ENCODE data around the gene FAM76A.
A peak's percentile ranks its signal among the peaks of the same experiment; 100 is the strongest.
"Not testable (repeated sequence)": the region's sequence is repeated elsewhere in the genome, so short reads cannot be mapped to it uniquely, and the experiment has no call there.

Gene FAM76A

GRCh38 chr1:27725374-27726172 lies at the start of gene FAM76A:
FAM76A (plus strand) TSS chr1:27725961; CDS start chr1:27726081, 120 bp downstream.
- peak within 1 kb of the TSS; percentile 95 for H3K27ac Mint-ChIP-seq
- H3K9me3 Mint-ChIP-seq = no peaks in the 10 kb centered on the region
- H3K4me3 Mint-ChIP-seq = peak within 1 kb of the TSS; percentile 88
- peaks cover 19% of the 10 kb centered on the region for H3K4me1 Mint-ChIP-seq (ENCODE audit: low read depth)
- H3K27me3 Mint-ChIP-seq (ENCODE audit: low read depth) = no peaks in the 10 kb centered on the region
- H3K36me3 Mint-ChIP-seq (ENCODE audit: low read depth) = peaks cover 12% of the 10 kb centered on the region

GRCh38 chr1:27676410-27676809 lies 49.4 kb upstream of the FAM76A start:
- peaks cover 19% of the 10 kb centered on the region for H3K9me3 Mint-ChIP-seq
- H3K36me3 Mint-ChIP-seq (ENCODE audit: low read depth) = peaks cover 1% of the 10 kb centered on the region
- no peaks in the 10 kb centered on the region for H3K27me3 Mint-ChIP-seq (ENCODE audit: low read depth)
- peaks cover 10% of the 10 kb centered on the region for H3K4me1 Mint-ChIP-seq (ENCODE audit: low read depth)
- H3K27ac Mint-ChIP-seq = no peak overlapping the region
- H3K4me3 Mint-ChIP-seq = no peak overlapping the region

- Mint-ChIP-seq H3K4me1 (ENCODE audit: low read depth) (no peaks in the 10 kb centered on the region), H3K9me3 (peaks cover 28% of the 10 kb centered on the region), H3K27me3 (ENCODE audit: low read depth) (peaks cover 6% of the 10 kb centered on the region), H3K36me3 (ENCODE audit: low read depth) (peaks cover 7% of the 10 kb centered on the region), H3K27ac (no peak overlapping the region), H3K4me3 (no peak overlapping the region)
Observed at GRCh38 chr1:27678747-27679146, 47.0 kb upstream of the FAM76A start.

GRCh38 chr1:27680225-27680791 lies 45.5 kb upstream of the FAM76A start:
- not testable (repeated sequence) for H3K4me1 Mint-ChIP-seq (ENCODE audit: low read depth); H3K36me3 Mint-ChIP-seq (ENCODE audit: low read depth); H3K4me3 Mint-ChIP-seq; H3K27me3 Mint-ChIP-seq (ENCODE audit: low read depth); H3K27ac Mint-ChIP-seq
- H3K9me3 Mint-ChIP-seq = peaks cover 28% of the 10 kb centered on the region

GRCh38 chr1:27681580-27681979 lies 44.2 kb upstream of the FAM76A start:
- not testable (repeated sequence) for H3K36me3 Mint-ChIP-seq (ENCODE audit: low read depth); H3K27me3 Mint-ChIP-seq (ENCODE audit: low read depth); H3K4me3 Mint-ChIP-seq; H3K4me1 Mint-ChIP-seq (ENCODE audit: low read depth); H3K27ac Mint-ChIP-seq
- peaks cover 28% of the 10 kb centered on the region for H3K9me3 Mint-ChIP-seq

- Mint-ChIP-seq H3K4me1 (ENCODE audit: low read depth) (no peaks in the 10 kb centered on the region), H3K27me3 (ENCODE audit: low read depth) (peaks cover 10% of the 10 kb centered on the region), H3K36me3 (ENCODE audit: low read depth) (peaks cover 7% of the 10 kb centered on the region), H3K4me3 (no peak overlapping the region), H3K27ac (no peak overlapping the region), H3K9me3 (peaks cover 28% of the 10 kb centered on the region)
Observed at GRCh38 chr1:27682351-27682944, 43.3 kb upstream of the FAM76A start.

- Mint-ChIP-seq H3K9me3 (peaks cover 28% of the 10 kb centered on the region), H3K27me3 (ENCODE audit: low read depth) (peaks cover 10% of the 10 kb centered on the region), H3K36me3 (ENCODE audit: low read depth) (peaks cover 7% of the 10 kb centered on the region), H3K4me1 (ENCODE audit: low read depth) (peaks cover 3% of the 10 kb centered on the region), H3K4me3 (no peak overlapping the region), H3K27ac (no peak overlapping the region)
Observed at GRCh38 chr1:27684176-27684575, 41.6 kb upstream of the FAM76A start.

- H3K4me3 Mint-ChIP-seq = no peak overlapping the region
Observed at GRCh38 chr1:27686223-27686990, 39.4 kb upstream of the FAM76A start.

GRCh38 chr1:27687906-27688305 lies 37.9 kb upstream of the FAM76A start:
- Mint-ChIP-seq H3K36me3 (ENCODE audit: low read depth) (no peaks in the 10 kb centered on the region), H3K27ac (no peak overlapping the region), H3K9me3 (peaks cover 13% of the 10 kb centered on the region), H3K27me3 (ENCODE audit: low read depth) (peaks cover 18% of the 10 kb centered on the region), H3K4me3 (no peak overlapping the region), H3K4me1 (ENCODE audit: low read depth) (peaks cover 18% of the 10 kb centered on the region)

More at GRCh38 chr1:27686223-27686990, 39.4 kb upstream of the FAM76A start:
- Mint-ChIP-seq H3K27ac (no peak overlapping the region), H3K27me3 (ENCODE audit: low read depth) (peaks cover 13% of the 10 kb centered on the region), H3K9me3 (peaks cover 16% of the 10 kb centered on the region), H3K36me3 (ENCODE audit: low read depth) (peaks cover 5% of the 10 kb centered on the region), H3K4me1 (ENCODE audit: low read depth) (peaks cover 18% of the 10 kb centered on the region)

- H3K36me3 Mint-ChIP-seq (ENCODE audit: low read depth) = no peaks in the 10 kb centered on the region
- H3K27me3 Mint-ChIP-seq (ENCODE audit: low read depth) = peaks cover 21% of the 10 kb centered on the region
- H3K27ac Mint-ChIP-seq = peak overlapping the region; percentile 75
- peak overlapping the region; percentile 30 for H3K4me3 Mint-ChIP-seq
- H3K9me3 Mint-ChIP-seq = peaks cover 13% of the 10 kb centered on the region
- H3K4me1 Mint-ChIP-seq (ENCODE audit: low read depth) = peaks cover 18% of the 10 kb centered on the region
Observed at GRCh38 chr1:27689423-27690173, 36.2 kb upstream of the FAM76A start.

GRCh38 chr1:27690183-27690582 lies 35.6 kb upstream of the FAM76A start:
- no peak overlapping the region for H3K4me3 Mint-ChIP-seq
- H3K27me3 Mint-ChIP-seq (ENCODE audit: low read depth) = peaks cover 17% of the 10 kb centered on the region
- H3K36me3 Mint-ChIP-seq (ENCODE audit: low read depth) = no peaks in the 10 kb centered on the region
- peaks cover 13% of the 10 kb centered on the region for H3K9me3 Mint-ChIP-seq
- H3K27ac Mint-ChIP-seq = peak overlapping the region; percentile 75
- H3K4me1 Mint-ChIP-seq (ENCODE audit: low read depth) = peaks cover 18% of the 10 kb centered on the region

GRCh38 chr1:27696835-27697234 lies 28.9 kb upstream of the FAM76A start:
- not testable (repeated sequence) for H3K27ac Mint-ChIP-seq; H3K4me1 Mint-ChIP-seq (ENCODE audit: low read depth); H3K4me3 Mint-ChIP-seq; H3K36me3 Mint-ChIP-seq (ENCODE audit: low read depth)
- Mint-ChIP-seq H3K27me3 (ENCODE audit: low read depth) (peaks cover 20% of the 10 kb centered on the region), H3K9me3 (peaks cover 14% of the 10 kb centered on the region)

- Mint-ChIP-seq H3K27me3 (ENCODE audit: low read depth) (peaks cover 17% of the 10 kb centered on the region), H3K4me1 (ENCODE audit: low read depth) (no peaks in the 10 kb centered on the region), H3K4me3 (no peak overlapping the region), H3K36me3 (ENCODE audit: low read depth) (peaks cover 4% of the 10 kb centered on the region), H3K9me3 (peaks cover 19% of the 10 kb centered on the region), H3K27ac (no peak overlapping the region)
Observed at GRCh38 chr1:27704958-27705357, 20.8 kb upstream of the FAM76A start.

GRCh38 chr1:27705545-27705944 lies 20.2 kb upstream of the FAM76A start:
- Mint-ChIP-seq H3K4me3 (no peak overlapping the region), H3K27me3 (ENCODE audit: low read depth) (peaks cover 17% of the 10 kb centered on the region), H3K4me1 (ENCODE audit: low read depth) (no peaks in the 10 kb centered on the region), H3K36me3 (ENCODE audit: low read depth) (peaks cover 4% of the 10 kb centered on the region), H3K9me3 (peaks cover 19% of the 10 kb centered on the region), H3K27ac (no peak overlapping the region)

Measured in T-helper 1 cell treated with Interleukin-12 subunit alpha and Interleukin-12 subunit beta and Interleukin-4 antibody, amounts not matched to agents 30 μg/mL and 1 μg/mL, for 36 hours (primary cell).